ENCODE results near the gene LRRC2. TPM values are rescaled to one million over a fixed set of nuclear protein-coding genes. Genes with fewer than 3 reads are reported as not detected.
"Not testable (repeated sequence)": the region's sequence is repeated elsewhere in the genome, so short reads cannot be mapped to it uniquely, and the experiment has no call there.

Gene LRRC2
- total RNA-seq, 2 donors from 2014 or later, result 7.0 to 29.7 TPM

DNA sequence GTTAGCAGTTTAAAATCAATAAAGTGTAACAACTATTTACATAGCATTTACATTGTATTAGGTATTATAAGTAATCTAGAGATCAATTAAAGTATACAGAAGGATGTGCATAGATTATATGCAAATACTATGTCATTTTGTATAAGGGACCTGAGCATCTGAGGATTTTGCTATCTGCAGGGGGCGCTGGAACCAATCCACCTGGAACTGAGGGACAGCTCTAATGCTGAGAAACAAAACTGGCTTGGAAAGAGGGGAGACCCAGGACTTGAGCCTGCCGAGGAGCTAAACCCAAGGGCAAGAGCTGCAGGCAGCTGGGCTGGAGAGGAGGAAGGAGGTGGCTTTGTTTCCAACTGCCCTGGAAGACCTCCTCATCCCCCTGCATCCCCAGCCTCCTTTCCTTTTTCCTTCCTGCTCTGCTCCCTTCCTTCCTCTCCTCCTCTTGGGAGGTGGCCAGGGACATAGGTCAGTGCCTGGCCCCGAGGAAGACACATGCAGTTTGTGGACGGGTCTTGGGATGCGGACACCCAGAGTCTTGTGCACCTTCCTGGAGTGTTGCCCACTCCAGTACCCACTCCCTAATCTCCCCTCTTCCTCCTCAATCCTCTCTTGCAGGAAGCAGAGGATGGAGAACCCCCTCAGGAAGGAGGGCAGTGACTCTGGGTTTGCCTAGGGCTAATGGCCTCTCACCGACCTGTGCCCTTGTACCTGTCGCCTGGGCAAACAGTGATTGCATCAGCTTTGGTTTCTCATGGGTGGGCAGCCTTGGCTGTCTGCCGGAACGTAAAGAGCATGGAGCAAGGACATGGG lies 69.2 kb downstream of the LRRC2 start:
- no peak overlapping the region for H3K27ac ChIP-seq
- no peaks in the 10 kb centered on the region for H3K27me3 ChIP-seq
- no peak overlapping the region for H3K4me3 ChIP-seq
- no peaks in the 10 kb centered on the region for H3K9me3 ChIP-seq
- no peaks in the 10 kb centered on the region for H3K36me3 ChIP-seq
- TF ChIP-seq, protein P1, sequence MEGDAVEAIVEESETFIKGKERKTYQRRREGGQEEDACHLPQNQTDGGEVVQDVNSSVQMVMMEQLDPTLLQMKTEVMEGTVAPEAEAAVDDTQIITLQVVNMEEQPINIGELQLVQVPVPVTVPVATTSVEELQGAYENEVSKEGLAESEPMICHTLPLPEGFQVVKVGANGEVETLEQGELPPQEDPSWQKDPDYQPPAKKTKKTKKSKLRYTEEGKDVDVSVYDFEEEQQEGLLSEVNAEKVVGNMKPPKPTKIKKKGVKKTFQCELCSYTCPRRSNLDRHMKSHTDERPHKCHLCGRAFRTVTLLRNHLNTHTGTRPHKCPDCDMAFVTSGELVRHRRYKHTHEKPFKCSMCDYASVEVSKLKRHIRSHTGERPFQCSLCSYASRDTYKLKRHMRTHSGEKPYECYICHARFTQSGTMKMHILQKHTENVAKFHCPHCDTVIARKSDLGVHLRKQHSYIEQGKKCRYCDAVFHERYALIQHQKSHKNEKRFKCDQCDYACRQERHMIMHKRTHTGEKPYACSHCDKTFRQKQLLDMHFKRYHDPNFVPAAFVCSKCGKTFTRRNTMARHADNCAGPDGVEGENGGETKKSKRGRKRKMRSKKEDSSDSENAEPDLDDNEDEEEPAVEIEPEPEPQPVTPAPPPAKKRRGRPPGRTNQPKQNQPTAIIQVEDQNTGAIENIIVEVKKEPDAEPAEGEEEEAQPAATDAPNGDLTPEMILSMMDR (IDR thresholded peaks at IDR 0.05), result no peak
- H3K4me1 ChIP-seq, result peaks cover 0 to 5% of the 10 kb centered on the region in 2 donors
- no peak for DNase-seq (ENCODE audit: low spot score)

- Histone ChIP-seq H3K4me1 (peaks cover 0 to 5% of the 10 kb centered on the region in 2 donors), H3K27ac (no peak overlapping the region), H3K27me3 (no peaks in the 10 kb centered on the region), H3K4me3 (no peak overlapping the region), H3K9me3 (no peaks in the 10 kb centered on the region), H3K36me3 (no peaks in the 10 kb centered on the region)
- DNase-seq (ENCODE audit: low spot score), result no peak
- TF ChIP-seq, protein P1 (IDR thresholded peaks at IDR 0.05), result no peak
Measured at GRCh38 chr3:46495901-46496456, 70.1 kb downstream of the LRRC2 start.

GRCh38 chr3:46494491-46494890 lies 71.6 kb downstream of the LRRC2 start:
- H3K27ac ChIP-seq; H3K27me3 ChIP-seq; DNase-seq (ENCODE audit: low spot score); H3K4me3 ChIP-seq; H3K4me1 ChIP-seq; H3K9me3 ChIP-seq; H3K36me3 ChIP-seq: not testable (repeated sequence)

DNA sequence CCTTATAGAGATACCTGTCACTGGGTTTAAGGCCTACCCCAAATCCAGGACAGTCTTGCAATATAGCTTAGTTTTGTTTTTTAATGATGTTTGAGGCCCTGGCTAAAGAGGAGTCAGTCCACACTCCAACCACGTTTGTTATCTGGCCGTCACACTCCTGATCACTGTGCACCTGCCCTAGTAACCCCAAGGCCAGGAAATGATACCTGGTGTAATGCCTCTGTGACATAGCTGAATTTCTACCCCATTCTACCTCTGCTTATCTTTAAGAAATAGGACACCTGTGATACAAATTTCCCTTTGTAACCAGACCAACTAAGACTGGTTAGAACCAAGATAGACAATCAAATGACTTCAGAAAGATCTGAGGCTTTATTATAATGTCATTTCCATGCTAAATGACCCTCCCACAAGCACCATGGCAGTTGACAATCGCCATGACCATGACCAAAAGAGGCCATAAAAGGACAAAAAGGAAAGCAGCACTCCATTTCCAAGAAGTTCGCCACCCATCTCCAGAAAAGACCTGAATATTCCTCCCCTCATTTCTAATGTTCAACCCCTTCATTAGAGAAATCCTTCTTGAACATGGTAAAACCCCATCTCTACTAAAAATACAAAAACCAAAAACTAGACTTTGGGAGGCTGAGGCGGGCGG lies 73.1 kb downstream of the LRRC2 start:
- Histone ChIP-seq H3K4me1 (peaks cover 0 to 13% of the 10 kb centered on the region in 2 donors), H3K4me3 (no peak overlapping the region), H3K27me3 (no peaks in the 10 kb centered on the region), H3K9me3 (no peaks in the 10 kb centered on the region), H3K36me3 (no peaks in the 10 kb centered on the region), H3K27ac (no peak overlapping the region)
- TF ChIP-seq, protein P1 (IDR thresholded peaks at IDR 0.05), result no peak
- DNase-seq (ENCODE audit: low spot score), result peak; percentile 7

GRCh38 chr3:46491089-46492070 lies 74.7 kb downstream of the LRRC2 start:
- Histone ChIP-seq H3K27ac (peak overlapping the region in 1 of 2 donors; percentile 26), H3K4me3 (no peak overlapping the region), H3K36me3 (no peaks in the 10 kb centered on the region), H3K9me3 (no peaks in the 10 kb centered on the region), H3K4me1 (peaks cover 0 to 13% of the 10 kb centered on the region in 2 donors), H3K27me3 (no peaks in the 10 kb centered on the region)
- DNase-seq (ENCODE audit: low spot score), result peak; percentile 44
- TF ChIP-seq, protein P1 (IDR thresholded peaks at IDR 0.05), result no peak
